MM.1S (cell line): ENCODE measurements around the gene DDC.

Source experiments
- DNase-seq: peaks from one replicate; pipeline ENCODE4 v3.0.0-alpha.2; 2015
- H2AFZ ChIP-seq: fragments of 300-600 bp; sonication (generic); 2 replicates; pipeline ENCODE4 v1.6.0; 2016; ENCODE audit warnings: antibody characterized with exemption, low read length
- H3F3A ChIP-seq: fragments of 300-600 bp; sonication (generic); 2 replicates; pipeline ENCODE4 v1.6.1; 2016; ENCODE audit warnings: mild to moderate bottlenecking, antibody characterized with exemption, low read length, moderate library complexity, mixed read lengths; ENCODE audit not compliant: insufficient read depth
- H3K27ac ChIP-seq: fragments of 300-600 bp; sonication (generic); 2 replicates; pipeline ENCODE4 v1.5.1; 2016; ENCODE audit warnings: mild to moderate bottlenecking, low read length
- H3K27me3 ChIP-seq: fragments of 300-600 bp; sonication (generic); replicated peaks from 2 replicates; pipeline ENCODE4 v1.6.0; 2016; ENCODE audit warnings: low read length; ENCODE audit not compliant: insufficient read depth
- H3K36me3 ChIP-seq: fragments of 300-600 bp; sonication (generic); replicated peaks from 2 replicates; pipeline ENCODE4 v1.6.1; 2016; ENCODE audit warnings: mild to moderate bottlenecking, low read length, mixed read lengths; ENCODE audit not compliant: insufficient read depth
- H3K4me1 ChIP-seq: fragments of 300-600 bp; sonication (generic); 2 replicates; pipeline ENCODE4 v1.6.1; 2016; ENCODE audit warnings: low read length, mixed read lengths
- H3K4me2 ChIP-seq: fragments of 300-600 bp; sonication (generic); 2 replicates; pipeline ENCODE4 v1.6.0; 2016; ENCODE audit warnings: low read depth, low read length
- H3K4me3 ChIP-seq: fragments of 300-600 bp; sonication (generic); 2 replicates; pipeline ENCODE4 v1.5.1; 2016; ENCODE audit warnings: low read length, mixed read lengths
- H3K79me2 ChIP-seq: fragments of 300-600 bp; sonication (generic); 2 replicates; pipeline ENCODE4 v1.6.1; 2016; ENCODE audit warnings: mixed run types, low read length, mixed read lengths
- H3K9ac ChIP-seq: fragments of 300-600 bp; sonication (generic); 2 replicates; pipeline ENCODE4 v1.6.1; 2016; ENCODE audit warnings: low read length, mixed read lengths
- H3K9me2 ChIP-seq: fragments of 300-600 bp; sonication (generic); replicated peaks from 2 replicates; pipeline ENCODE4 v1.6.1; 2016; ENCODE audit warnings: mild to moderate bottlenecking, low read length, mixed read lengths; ENCODE audit not compliant: insufficient read depth
- H3K9me3 ChIP-seq: fragments of 300-600 bp; sonication (generic); replicated peaks from 2 replicates; pipeline ENCODE4 v1.6.1; 2016; ENCODE audit warnings: mild to moderate bottlenecking, low read length, mixed read lengths; ENCODE audit not compliant: insufficient read depth
- H4K20me1 ChIP-seq: fragments of 300-600 bp; sonication (generic); 2 replicates; pipeline ENCODE4 v1.6.1; 2016; ENCODE audit warnings: mild to moderate bottlenecking, low read length, moderate library complexity, mixed read lengths; ENCODE audit not compliant: insufficient read depth
- CTCF ChIP-seq: fragments of 300-600 bp; sonication (generic); IDR thresholded peaks from 2 replicates; pipeline ENCODE4 v1.5.1; 2016; ENCODE audit warnings: antibody characterized with exemption, low read length, mixed read lengths
- EZH2 ChIP-seq: fragments of 300-600 bp; sonication (generic); optimal IDR thresholded peaks from 2 replicates; pipeline ENCODE3; 2017; ENCODE audit warnings: low read depth, mild to moderate bottlenecking, antibody characterized with exemption, low read length, mixed read lengths
- EZH2phosphoT487 ChIP-seq: fragments of 300-600 bp; sonication (generic); IDR thresholded peaks from 2 replicates; pipeline ENCODE4 v1.6.1; 2018; ENCODE audit warnings: antibody characterized with exemption, low read length

The DDC gene

GRCh38 chr7:50449881-50450589, 115.2 kb downstream of the DDC start, which contains the start of gene FIGNL1:
Gene FIGNL1, minus strand, starts transcription at chr7:50450350. Its CDS starts 3,063 bp downstream, at chr7:50447287.
- no peaks in the 10 kb centered on the region for H3K9me2 ChIP-seq
- peak within 1 kb of the TSS; percentile 100 for H2AFZ ChIP-seq
- peak within 1 kb of the TSS; percentile 96 for H3K4me2 ChIP-seq
- H3K4me3 ChIP-seq = peak within 1 kb of the TSS; percentile 91
- peak; percentile 91 for DNase-seq
- peaks cover 10% of the 10 kb centered on the region; the same call in 1 of the 2 replicates for H3K36me3 ChIP-seq
- peaks cover 6% of the 10 kb centered on the region for H3F3A ChIP-seq
- H3K4me1 ChIP-seq = peaks cover 7% of the 10 kb centered on the region; the same call in 1 of the 2 replicates
- H3K27ac ChIP-seq = peak within 1 kb of the TSS; percentile 68; the same call in 1 of the 2 replicates
- H4K20me1 ChIP-seq = no peaks in the 10 kb centered on the region
- no peak for TF ChIP-seq CTCF
- no peak for TF ChIP-seq EZH2phosphoT487
- TF ChIP-seq EZH2 = no peak
- no peaks in the 10 kb centered on the region for H3K27me3 ChIP-seq
- H3K9ac ChIP-seq = peak within 1 kb of the TSS; percentile 91
- H3K9me3 ChIP-seq = no peaks in the 10 kb centered on the region
- peaks cover 43% of the 10 kb centered on the region for H3K79me2 ChIP-seq

- peaks cover 11% of the 10 kb centered on the region; the same call in 1 of the 2 replicates for H3K36me3 ChIP-seq
- H2AFZ ChIP-seq = peak overlapping the region; percentile 100
- DNase-seq = no peak
- peaks cover 7% of the 10 kb centered on the region; the same call in 1 of the 2 replicates for H3K4me1 ChIP-seq
- peaks cover 47% of the 10 kb centered on the region for H3K79me2 ChIP-seq
- peak overlapping the region; percentile 68; the same call in 1 of the 2 replicates for H3K27ac ChIP-seq
- no peaks in the 10 kb centered on the region for H3K9me3 ChIP-seq
- peaks cover 6% of the 10 kb centered on the region for H3F3A ChIP-seq
- TF ChIP-seq EZH2phosphoT487 (no peak), EZH2 (no peak), CTCF (no peak)
- no peaks in the 10 kb centered on the region for H4K20me1 ChIP-seq
- H3K4me2 ChIP-seq = peak overlapping the region; percentile 96
- no peaks in the 10 kb centered on the region for H3K9me2 ChIP-seq
- H3K9ac ChIP-seq = peak overlapping the region; percentile 91
- H3K4me3 ChIP-seq = peak overlapping the region; percentile 91
- H3K27me3 ChIP-seq = no peaks in the 10 kb centered on the region
Measured at GRCh38 chr7:50449501-50449880, 115.7 kb downstream of the DDC start.

DNA sequence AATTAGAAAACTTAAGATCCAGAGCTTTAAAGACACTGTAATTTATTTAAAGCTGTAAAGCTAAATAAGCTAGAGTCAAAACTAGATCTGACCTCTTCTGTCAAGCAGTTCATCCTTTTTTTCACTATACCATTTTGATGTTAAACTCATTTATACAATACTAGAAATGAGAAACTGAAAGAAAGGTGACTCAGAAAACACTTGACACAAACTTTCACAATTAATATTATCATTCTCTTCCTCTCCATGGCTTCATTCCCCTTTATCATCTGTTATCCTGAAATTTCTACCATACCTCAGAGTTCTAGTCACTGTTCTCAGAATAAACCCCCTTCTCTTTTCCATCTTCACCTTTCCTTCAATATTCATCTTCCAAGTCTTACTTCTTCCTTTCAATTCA, 116.4 kb downstream of the DDC start:
- Histone ChIP-seq H4K20me1 (no peaks in the 10 kb centered on the region), H3K9me2 (no peaks in the 10 kb centered on the region), H3K4me1 (peaks cover 7% of the 10 kb centered on the region; the same call in 1 of the 2 replicates), H3F3A (peaks cover 6% of the 10 kb centered on the region), H3K79me2 (peaks cover 54% of the 10 kb centered on the region), H3K9ac (peak overlapping the region; percentile 91; the same call in 1 of the 2 replicates), H3K27me3 (no peaks in the 10 kb centered on the region), H2AFZ (no peak overlapping the region), H3K9me3 (no peaks in the 10 kb centered on the region), H3K27ac (peak overlapping the region; percentile 68; the same call in 1 of the 2 replicates), H3K4me3 (peak overlapping the region; percentile 91), H3K36me3 (peaks cover 16% of the 10 kb centered on the region; the same call in 1 of the 2 replicates), H3K4me2 (peak overlapping the region; percentile 96)
- no peak for DNase-seq
- no peak for TF ChIP-seq EZH2phosphoT487
- TF ChIP-seq EZH2 = no peak
- no peak for TF ChIP-seq CTCF
